HG03066 (cell line): ENCODE data around the gene TTYH2.
"Not testable (repeated sequence)": the region's sequence is repeated elsewhere in the genome, so short reads cannot be mapped to it uniquely, and the experiment has no call there.

ENCODE experiments used
- ATAC-seq: cut with Tn5 transposase; IDR thresholded peaks from one replicate; pipeline ENCODE4 v1.9.1; 2021; ENCODE audit warnings: low read depth; ENCODE audit not compliant: unreplicated experiment

The TTYH2 gene, protein sequence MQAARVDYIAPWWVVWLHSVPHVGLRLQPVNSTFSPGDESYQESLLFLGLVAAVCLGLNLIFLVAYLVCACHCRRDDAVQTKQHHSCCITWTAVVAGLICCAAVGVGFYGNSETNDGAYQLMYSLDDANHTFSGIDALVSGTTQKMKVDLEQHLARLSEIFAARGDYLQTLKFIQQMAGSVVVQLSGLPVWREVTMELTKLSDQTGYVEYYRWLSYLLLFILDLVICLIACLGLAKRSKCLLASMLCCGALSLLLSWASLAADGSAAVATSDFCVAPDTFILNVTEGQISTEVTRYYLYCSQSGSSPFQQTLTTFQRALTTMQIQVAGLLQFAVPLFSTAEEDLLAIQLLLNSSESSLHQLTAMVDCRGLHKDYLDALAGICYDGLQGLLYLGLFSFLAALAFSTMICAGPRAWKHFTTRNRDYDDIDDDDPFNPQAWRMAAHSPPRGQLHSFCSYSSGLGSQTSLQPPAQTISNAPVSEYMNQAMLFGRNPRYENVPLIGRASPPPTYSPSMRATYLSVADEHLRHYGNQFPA

DNA sequence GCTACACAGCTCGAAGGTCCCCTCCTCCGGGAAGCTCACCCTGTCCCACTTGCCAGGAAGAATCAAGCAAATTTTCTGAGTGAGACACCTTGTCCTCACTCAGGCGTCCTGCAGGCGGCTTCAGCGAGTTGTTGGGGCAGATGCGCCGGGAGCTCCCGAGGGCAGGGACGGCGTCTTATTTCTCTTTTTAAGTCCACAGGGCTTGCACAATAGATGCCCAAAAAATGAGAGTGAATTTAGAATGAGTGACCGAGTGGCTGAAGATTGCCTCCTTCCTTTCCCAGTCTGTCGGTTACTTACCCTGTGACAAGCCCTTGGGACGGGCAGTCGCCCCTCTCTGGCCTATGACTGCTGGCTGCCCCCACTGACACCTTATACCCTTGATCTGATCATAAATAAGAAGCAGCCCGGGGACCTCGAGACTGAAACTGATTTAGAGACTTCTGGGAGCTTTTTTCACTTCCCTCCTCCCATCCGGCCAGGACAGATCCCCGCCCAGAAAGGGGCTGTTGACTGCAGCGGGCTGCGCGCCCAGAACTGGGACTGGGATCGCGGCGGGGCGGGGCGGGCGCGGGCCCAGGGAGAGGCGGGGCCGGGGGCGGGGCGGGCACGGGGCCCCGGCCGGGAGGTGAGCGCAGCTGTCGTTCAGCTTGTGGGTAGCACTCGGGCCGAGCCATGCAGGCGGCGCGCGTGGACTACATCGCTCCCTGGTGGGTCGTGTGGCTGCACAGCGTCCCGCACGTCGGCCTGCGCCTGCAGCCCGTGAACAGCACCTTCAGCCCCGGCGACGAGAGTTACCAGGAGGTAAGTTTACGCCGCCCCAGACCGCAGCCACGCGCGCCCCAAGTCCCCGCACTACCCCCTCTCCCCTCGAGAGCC is at the start of gene TTYH2:
TTYH2 (plus strand) TSS at position 659 of the 879 bp plus-strand sequence; CDS start at position 676, 17 bp downstream.
- peak; percentile 55 for ATAC-seq

DNA sequence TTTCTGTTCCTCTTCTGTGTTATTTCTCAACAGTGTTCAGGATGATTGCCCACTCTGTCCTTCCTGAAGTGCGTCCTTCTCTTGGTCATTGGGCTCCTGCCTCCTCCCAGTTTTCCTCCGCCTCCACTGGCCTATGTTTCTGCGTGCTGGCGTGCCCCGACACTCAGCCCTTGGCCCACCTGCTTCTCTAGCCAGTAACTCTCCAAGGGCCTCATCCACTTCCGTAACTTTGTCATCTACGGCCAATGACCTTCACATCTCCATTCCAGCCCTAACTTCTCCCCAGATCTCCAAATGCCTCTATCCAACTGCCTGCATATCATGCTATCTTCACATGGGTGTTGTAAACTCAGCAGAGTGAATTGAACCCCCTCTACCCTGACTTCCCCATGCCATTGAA is 49.5 kb upstream of the TTYH2 start:
- no peak for ATAC-seq

GRCh38 chr17:74164446-74165045 is 48.8 kb upstream of the TTYH2 start:
- ATAC-seq: no peak

- no peak for ATAC-seq
Observed at GRCh38 chr17:74165797-74166365, 47.5 kb upstream of the TTYH2 start.

GRCh38 chr17:74170924-74171323 is 42.4 kb upstream of the TTYH2 start:
- ATAC-seq: no peak

GRCh38 chr17:74172700-74173099 is 40.7 kb upstream of the TTYH2 start:
- no peak for ATAC-seq

DNA sequence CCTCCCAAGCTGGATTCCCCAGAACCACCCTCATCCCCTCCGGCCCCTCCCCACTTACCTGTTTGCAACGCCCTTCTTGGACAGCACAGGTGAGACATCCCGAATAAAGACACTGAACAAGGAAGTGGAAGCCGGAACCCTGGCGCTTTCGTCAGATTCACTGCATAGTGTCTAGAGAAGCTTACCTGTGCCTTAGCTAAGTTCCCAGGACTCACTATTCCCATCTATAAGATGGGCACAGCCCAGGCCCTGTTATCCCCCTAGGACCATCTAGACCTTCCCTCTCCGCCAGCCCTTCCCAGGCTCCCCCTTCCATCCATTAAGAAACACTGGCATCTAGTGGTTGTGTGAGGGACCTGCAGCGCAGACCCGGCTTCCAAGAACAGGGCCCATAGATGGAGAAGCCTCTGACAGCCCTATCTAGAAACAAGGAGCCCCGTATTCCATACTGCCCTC is 36.8 kb upstream of the TTYH2 start:
- no peak for ATAC-seq

GRCh38 chr17:74177018-74177450 is 36.3 kb upstream of the TTYH2 start:
- ATAC-seq: no peak

GRCh38 chr17:74179576-74179975 is 33.8 kb upstream of the TTYH2 start:
- no peak for ATAC-seq

GRCh38 chr17:74180336-74180735 is 33.0 kb upstream of the TTYH2 start:
- no peak for ATAC-seq

DNA sequence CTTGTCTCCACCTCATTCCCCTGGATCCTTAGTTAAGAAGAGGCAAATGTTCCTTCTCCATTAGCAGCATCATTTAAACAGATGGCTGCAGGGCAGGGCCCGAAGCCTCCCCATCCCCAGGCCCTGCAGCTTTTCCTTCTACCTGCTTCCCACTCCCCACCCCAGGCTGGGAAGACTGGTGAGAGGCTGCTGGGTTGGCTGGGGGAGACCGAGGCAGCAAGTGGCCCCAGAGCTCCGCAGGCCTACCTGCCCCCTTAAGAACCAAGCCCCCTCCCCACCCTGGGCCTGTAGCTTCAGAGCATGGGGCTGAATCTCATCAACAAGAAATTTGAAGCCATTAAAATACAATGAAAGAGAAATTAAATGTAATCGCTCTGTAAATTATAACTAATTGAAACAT is 32.0 kb upstream of the TTYH2 start:
- no peak for ATAC-seq

GRCh38 chr17:74182041-74182723 is 31.2 kb upstream of the TTYH2 start:
- no peak for ATAC-seq

- no peak for ATAC-seq
Observed at GRCh38 chr17:74183411-74183810, 30.0 kb upstream of the TTYH2 start.

- ATAC-seq: no peak
Observed at GRCh38 chr17:74185571-74186185, 27.7 kb upstream of the TTYH2 start.

DNA sequence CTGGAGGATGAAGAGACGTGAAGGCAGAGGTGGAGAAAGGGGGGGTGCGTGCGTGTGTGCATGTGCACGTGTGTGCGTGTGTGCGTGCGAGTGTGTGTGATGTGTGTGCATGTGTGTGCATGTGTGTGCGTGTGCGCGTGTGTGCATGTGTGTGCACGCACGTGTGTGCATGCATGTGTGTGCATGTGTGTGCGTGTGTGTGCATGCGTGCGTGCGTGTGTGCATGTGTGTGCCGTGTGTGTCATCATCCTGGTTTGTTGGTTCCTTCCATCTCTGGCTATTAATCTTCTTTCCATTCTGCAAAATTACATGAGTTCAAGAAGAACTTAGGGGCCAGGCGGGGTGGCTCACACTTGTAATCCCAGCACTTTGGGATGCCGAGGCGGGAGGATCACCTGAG is 26.9 kb upstream of the TTYH2 start:
- ATAC-seq: no peak

DNA sequence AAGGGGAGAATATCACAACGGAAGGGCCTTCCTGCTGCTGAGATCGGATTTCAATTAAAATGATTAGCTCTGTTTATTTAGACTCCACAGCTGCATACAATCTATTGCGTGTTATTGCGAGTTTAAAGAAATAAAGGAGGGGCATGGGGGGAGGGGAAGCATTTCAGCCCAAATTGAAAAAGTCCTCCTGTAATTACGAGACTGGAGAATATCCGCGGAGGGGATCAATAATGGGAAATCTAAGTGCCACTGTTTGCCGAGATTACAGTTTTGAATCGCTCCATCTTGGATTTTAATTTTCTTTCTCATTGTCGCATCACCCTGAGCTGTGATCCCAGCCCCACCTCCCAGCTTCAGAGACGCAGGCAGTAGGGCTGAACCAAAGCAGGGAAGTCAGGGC is 25.6 kb upstream of the TTYH2 start:
- ATAC-seq: no peak

- ATAC-seq: not testable (repeated sequence)
Observed at GRCh38 chr17:74188687-74189086, 24.7 kb upstream of the TTYH2 start.

GRCh38 chr17:74190154-74190553 is 23.2 kb upstream of the TTYH2 start:
- ATAC-seq: no peak

GRCh38 chr17:74190807-74191406 is 22.5 kb upstream of the TTYH2 start:
- ATAC-seq: no peak
